Measurements from ENCODE around the gene SEPTIN5. TPM values are rescaled to one million over a fixed set of nuclear protein-coding genes. Genes with fewer than 3 reads are reported as not detected.

Gene SEPTIN5
- total RNA-seq, 1 donor from 2014 or later = 32.0 TPM

DNA sequence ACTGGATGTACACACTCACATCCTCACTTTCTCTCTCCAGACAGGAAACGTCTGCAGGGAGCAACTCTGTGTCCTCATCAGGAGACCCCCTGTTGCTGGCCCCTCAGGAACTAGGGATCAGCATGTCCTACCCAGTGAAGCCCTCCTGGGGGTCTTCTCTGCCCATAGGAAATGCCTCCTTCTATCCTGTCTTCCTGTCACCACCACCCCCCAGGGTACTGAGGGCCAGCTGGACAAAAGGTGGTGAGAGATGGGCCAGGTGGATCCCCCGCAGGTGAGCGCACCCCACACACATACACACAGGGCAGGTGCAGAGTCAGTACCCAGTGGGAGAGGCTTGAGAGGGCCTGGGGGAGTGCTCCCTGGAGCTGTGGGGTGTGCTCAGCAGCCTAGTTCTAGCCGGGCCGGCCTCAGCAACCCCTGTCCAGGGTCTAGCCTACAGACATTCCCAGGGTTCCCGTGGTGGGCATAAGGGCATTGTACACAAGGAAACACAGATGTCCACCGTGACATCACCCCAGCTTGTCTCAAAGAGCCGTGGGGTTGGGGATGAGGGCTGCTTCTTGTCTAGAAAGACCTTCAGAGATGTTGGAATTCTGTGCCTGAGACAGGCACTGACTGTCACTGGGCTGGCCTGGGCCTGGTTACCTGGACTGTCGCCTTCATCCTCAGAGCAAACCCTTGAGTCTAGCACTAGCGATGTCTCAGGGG, 18.3 kb downstream of the SEPTIN5 start:
- DNase-seq (ENCODE audit: low spot score, unreplicated experiment) = no peak
- H3K4me3 Mint-ChIP-seq (ENCODE audit: low read depth) = no peak overlapping the region
- H3K9me3 Mint-ChIP-seq (ENCODE audit: low read depth) = no peaks in the 10 kb centered on the region
- TF ChIP-seq, protein P1, sequence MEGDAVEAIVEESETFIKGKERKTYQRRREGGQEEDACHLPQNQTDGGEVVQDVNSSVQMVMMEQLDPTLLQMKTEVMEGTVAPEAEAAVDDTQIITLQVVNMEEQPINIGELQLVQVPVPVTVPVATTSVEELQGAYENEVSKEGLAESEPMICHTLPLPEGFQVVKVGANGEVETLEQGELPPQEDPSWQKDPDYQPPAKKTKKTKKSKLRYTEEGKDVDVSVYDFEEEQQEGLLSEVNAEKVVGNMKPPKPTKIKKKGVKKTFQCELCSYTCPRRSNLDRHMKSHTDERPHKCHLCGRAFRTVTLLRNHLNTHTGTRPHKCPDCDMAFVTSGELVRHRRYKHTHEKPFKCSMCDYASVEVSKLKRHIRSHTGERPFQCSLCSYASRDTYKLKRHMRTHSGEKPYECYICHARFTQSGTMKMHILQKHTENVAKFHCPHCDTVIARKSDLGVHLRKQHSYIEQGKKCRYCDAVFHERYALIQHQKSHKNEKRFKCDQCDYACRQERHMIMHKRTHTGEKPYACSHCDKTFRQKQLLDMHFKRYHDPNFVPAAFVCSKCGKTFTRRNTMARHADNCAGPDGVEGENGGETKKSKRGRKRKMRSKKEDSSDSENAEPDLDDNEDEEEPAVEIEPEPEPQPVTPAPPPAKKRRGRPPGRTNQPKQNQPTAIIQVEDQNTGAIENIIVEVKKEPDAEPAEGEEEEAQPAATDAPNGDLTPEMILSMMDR (IDR thresholded peaks at IDR 0.05; ENCODE audit: unreplicated experiment) = no peak
- H3K27me3 Mint-ChIP-seq = peaks cover 25% of the 10 kb centered on the region
- no peak overlapping the region for H3K27ac Mint-ChIP-seq
- no peaks in the 10 kb centered on the region for H3K36me3 Mint-ChIP-seq (ENCODE audit: insufficient read depth)
- peaks cover 13% of the 10 kb centered on the region for H3K4me1 Mint-ChIP-seq (ENCODE audit: low read depth)

DNA sequence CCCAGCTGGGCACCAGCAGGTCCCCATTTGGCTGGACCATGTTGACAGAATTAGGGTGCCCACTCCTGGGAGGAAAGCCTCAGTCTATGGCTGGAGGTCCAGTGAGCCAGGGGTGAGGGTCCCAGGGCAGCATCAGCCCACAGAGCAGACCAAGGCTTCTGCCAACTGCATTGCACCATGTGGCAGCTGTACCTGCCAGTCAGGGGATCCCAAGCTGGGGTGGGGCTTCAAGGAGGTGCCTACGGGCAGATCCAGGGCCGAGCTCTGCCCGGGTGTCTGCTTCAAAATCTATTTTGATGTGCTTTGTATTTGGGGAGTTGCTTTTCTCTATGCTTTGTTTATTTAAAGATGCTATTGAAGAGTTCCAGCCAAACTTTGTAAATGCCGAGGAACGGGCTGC, 19.5 kb downstream of the SEPTIN5 start:
- Mint-ChIP-seq H3K27me3 (peaks cover 15% of the 10 kb centered on the region), H3K9me3 (ENCODE audit: low read depth) (no peaks in the 10 kb centered on the region), H3K27ac (no peak overlapping the region), H3K4me1 (ENCODE audit: low read depth) (peaks cover 20% of the 10 kb centered on the region), H3K4me3 (ENCODE audit: low read depth) (no peak overlapping the region), H3K36me3 (ENCODE audit: insufficient read depth) (no peaks in the 10 kb centered on the region)
- DNase-seq (ENCODE audit: low spot score, unreplicated experiment) = no peak
- TF ChIP-seq, protein P1 (IDR thresholded peaks at IDR 0.05; ENCODE audit: unreplicated experiment) = no peak

DNA sequence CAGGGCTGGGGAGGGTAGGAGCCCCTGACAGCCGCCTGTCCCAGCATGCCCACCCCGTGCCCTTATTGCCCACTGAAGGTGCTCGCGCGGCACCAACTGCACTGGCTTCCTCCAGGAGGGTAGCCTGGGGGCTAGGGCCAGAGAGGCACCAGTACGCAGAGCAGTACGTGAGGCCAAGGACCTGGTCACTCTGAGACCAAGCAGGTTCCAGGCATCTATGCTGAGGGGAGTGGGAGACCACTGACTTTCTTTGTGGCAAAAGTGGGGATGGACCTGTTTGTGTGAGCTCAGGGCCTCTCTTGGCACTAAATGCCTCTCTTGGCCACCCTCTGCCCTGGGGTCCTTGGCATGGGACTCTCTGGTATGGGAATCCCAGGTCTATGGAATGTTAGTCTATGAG, 19.9 kb downstream of the SEPTIN5 start:
- H3K4me1 Mint-ChIP-seq (ENCODE audit: low read depth) = peaks cover 20% of the 10 kb centered on the region

DNA sequence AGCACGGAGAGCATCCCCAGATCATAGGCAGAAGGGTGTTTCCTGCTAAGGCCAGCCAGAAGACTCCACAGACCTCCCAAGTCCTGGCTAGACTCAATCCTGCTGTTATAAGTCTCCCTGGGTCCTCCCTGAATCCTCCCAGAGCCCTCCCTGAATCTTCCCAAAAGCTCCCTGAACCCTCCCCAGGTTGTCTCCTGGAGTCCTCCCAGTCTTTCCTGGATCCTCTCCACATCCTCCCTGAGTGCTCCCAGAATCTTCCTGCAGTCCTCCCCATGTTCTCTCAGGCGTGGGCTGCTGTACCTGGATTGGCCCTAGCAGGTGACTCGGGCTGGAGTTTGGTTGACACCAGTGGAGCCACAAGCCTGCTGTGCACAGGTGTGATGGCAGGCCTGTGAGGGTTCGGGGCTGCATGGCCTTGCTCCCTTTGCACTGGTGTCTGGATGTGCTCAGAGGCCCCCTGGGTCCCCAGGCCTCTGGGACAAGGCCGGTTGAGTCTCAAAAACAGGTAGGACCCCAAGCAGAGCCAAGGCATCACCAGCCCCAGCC, 20.6 kb downstream of the SEPTIN5 start:
- no peak for DNase-seq (ENCODE audit: low spot score, unreplicated experiment)
- no peaks in the 10 kb centered on the region for H3K36me3 Mint-ChIP-seq (ENCODE audit: insufficient read depth)
- no peak overlapping the region for H3K27ac Mint-ChIP-seq
- no peaks in the 10 kb centered on the region for H3K9me3 Mint-ChIP-seq (ENCODE audit: low read depth)
- no peak overlapping the region for H3K4me3 Mint-ChIP-seq (ENCODE audit: low read depth)
- TF ChIP-seq, protein P1 (IDR thresholded peaks at IDR 0.05; ENCODE audit: unreplicated experiment) = no peak
- H3K4me1 Mint-ChIP-seq (ENCODE audit: low read depth) = peaks cover 20% of the 10 kb centered on the region
- H3K27me3 Mint-ChIP-seq = peaks cover 12% of the 10 kb centered on the region

More for the DNA sequence above, 19.9 kb downstream of the SEPTIN5 start:
- Mint-ChIP-seq H3K9me3 (ENCODE audit: low read depth) (no peaks in the 10 kb centered on the region), H3K27me3 (peaks cover 12% of the 10 kb centered on the region), H3K27ac (no peak overlapping the region), H3K36me3 (ENCODE audit: insufficient read depth) (no peaks in the 10 kb centered on the region), H3K4me3 (ENCODE audit: low read depth) (no peak overlapping the region)
- DNase-seq (ENCODE audit: low spot score, unreplicated experiment) = no peak
- TF ChIP-seq, protein P1 (IDR thresholded peaks at IDR 0.05; ENCODE audit: unreplicated experiment) = no peak

DNA sequence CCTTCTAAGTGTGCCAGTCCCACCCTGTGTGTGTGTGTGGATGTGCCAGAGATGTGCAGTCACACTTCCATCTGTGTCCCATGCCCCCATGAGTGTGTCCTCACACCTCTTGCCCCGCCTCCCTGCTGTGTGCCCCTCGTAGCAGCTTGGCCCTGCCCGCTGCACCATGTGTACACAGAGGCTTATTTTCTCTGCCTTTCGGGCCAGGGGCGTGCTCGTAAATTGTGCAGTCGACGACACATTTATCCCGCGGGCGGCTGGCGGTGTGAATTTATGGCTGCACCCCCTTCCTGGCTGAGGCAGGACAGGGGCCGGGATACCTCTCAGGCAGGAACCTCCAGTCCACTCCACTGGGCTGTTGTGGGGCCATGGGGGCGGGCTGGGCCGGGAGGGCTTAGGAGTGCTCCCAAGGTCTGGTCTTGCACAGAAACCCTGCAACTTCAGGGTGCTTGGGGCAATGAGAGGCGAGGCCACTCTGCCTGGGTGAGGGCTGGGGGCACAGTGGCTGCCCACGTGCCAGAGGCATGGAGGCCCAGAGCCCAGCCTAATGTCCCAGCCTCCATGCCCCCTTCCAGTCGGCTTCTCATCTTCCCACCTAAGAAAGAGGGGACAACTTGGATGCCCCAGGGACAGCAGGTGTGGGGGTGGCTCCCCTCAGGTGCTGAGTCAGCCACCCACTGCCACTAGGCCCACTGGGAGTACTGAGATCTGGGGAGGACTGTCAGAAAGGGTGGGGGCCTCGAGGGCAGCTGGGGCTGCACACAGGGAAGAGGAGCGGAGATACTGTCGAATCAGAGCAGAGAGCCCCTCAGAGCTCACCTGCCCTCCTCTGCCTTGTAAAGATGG, 21.6 kb downstream of the SEPTIN5 start:
- TF ChIP-seq, protein P1 (IDR thresholded peaks at IDR 0.05; ENCODE audit: unreplicated experiment) = no peak
- Mint-ChIP-seq H3K27ac (no peak overlapping the region), H3K4me3 (ENCODE audit: low read depth) (no peak overlapping the region), H3K36me3 (ENCODE audit: insufficient read depth) (no peaks in the 10 kb centered on the region), H3K27me3 (peaks cover 12% of the 10 kb centered on the region), H3K4me1 (ENCODE audit: low read depth) (peaks cover 18% of the 10 kb centered on the region), H3K9me3 (ENCODE audit: low read depth) (no peaks in the 10 kb centered on the region)
- DNase-seq (ENCODE audit: low spot score, unreplicated experiment) = no peak

All from progenitor cell of endocrine pancreas (in vitro differentiated cells).